Hepatocyte (in vitro differentiated cells): Measurements from ENCODE around the gene CCPG1.

Experiments
- CTCF ChIP-seq: fragments of 200-600 bp; sonication (generic); IDR thresholded peaks from 2 replicates; pipeline ENCODE4 v1.5.1; 2016; ENCODE audit warnings: antibody characterized with exemption, mild to moderate bottlenecking; ENCODE audit not compliant: poor library complexity
- EZH2 ChIP-seq: fragments of 200-600 bp; sonication (generic); IDR thresholded peaks from 2 replicates; pipeline ENCODE4 v1.6.1; 2016; ENCODE audit warnings: antibody characterized with exemption, mild to moderate bottlenecking, borderline replicate concordance
- EZH2phosphoT487 ChIP-seq: fragments of 200-600 bp; sonication (generic); IDR thresholded peaks from one replicate; pipeline ENCODE4 v1.6.1; 2018; ENCODE audit warnings: antibody characterized with exemption, mild to moderate bottlenecking, low read depth, moderate library complexity; ENCODE audit not compliant: unreplicated experiment, severe bottlenecking

- TF ChIP-seq CTCF (no peak), EZH2 (no peak), EZH2phosphoT487 (no peak)
These were observed 4.6 kb downstream of the CCPG1 start for GRCh38 chr15:55403531-55403930.
